ENCODE measurements around the gene EPHA10. TPM values are rescaled to one million over a fixed set of nuclear protein-coding genes. Genes with fewer than 3 reads are reported as not detected.
A peak's percentile ranks its signal among the peaks of the same experiment; 100 is the strongest.

EPHA10 gene
- total RNA-seq, 2 donors from 2014 or later = 0.34 to 0.75 TPM

DNA sequence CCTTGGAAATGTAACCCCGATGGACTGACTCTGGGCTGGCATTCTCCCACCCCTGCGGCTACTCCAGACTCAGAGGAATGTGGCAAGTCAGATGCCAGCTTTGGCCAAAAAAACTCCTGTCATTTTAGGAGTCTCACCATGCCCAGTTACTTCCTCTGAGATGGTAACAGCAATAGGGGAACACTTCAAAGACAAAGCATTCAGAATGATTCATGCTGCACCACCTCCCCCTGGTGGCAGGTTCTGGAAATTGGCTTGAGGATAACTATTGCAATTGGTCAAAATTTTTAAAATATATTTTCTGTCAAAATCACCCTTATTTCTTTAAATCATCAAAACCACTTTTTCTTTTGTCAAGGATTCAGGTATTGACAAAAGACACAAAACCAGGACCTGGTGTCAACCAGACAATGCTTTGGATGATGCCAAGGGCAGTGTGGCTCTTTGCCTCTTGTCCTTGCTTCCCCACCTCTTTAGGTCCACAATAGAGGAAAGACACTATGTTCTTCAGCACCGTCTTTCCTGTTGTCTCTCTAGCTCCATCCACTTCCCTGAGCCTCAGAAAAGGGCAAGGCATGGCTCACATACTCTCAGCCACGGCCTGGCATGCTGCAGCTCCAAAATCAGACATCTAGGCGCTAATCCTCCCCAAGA, 82.5 kb downstream of the EPHA10 start:
- DNase-seq (peak; percentile 53 to 78 (median 53)), ATAC-seq (peak; percentile 86)
- Mint-ChIP-seq H3K27me3 (no peaks in the 10 kb centered on the region), H3K4me1 (peaks cover 8% of the 10 kb centered on the region), H3K27ac (no peak overlapping the region), H3K36me3 (ENCODE audit: low read depth) (peaks cover 4% of the 10 kb centered on the region), H3K4me3 (no peak overlapping the region)
- H3K9me3 ChIP-seq (ENCODE audit: control insufficient read depth, low read length, poor library complexity, severe bottlenecking) = no peaks in the 10 kb centered on the region

DNA sequence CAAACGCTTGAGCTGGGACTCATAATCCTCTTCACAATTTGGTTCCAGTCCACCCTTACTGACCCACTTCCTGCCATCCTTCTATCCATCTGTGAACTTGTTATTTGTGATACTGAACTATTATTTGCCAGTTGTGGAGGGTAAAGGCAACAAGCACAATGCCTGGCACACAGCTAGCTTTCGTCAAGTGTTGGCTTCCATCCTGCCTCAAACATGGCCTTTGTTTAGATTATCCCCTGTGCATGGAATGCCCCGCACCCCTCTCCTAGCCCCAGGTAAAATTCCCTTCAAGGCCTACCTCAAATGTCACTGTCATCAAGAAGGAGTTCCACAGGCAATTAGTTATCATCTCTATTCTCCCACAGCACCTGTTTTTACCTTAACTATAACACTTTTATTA, 84.0 kb downstream of the EPHA10 start:
- Mint-ChIP-seq H3K27ac (no peak overlapping the region), H3K4me1 (peaks cover 12% of the 10 kb centered on the region), H3K4me3 (no peak overlapping the region), H3K27me3 (no peaks in the 10 kb centered on the region), H3K36me3 (ENCODE audit: low read depth) (peaks cover 4% of the 10 kb centered on the region)
- no peaks in the 10 kb centered on the region for H3K9me3 ChIP-seq (ENCODE audit: control insufficient read depth, low read length, poor library complexity, severe bottlenecking)
- ATAC-seq (no peak), DNase-seq (no peak)

- H3K4me3 Mint-ChIP-seq = no peak overlapping the region
- H3K9me3 ChIP-seq (ENCODE audit: control insufficient read depth, low read length, poor library complexity, severe bottlenecking) = no peaks in the 10 kb centered on the region
- no peak overlapping the region for H3K27ac Mint-ChIP-seq
- DNase-seq (no peak), ATAC-seq (no peak)
- H3K36me3 Mint-ChIP-seq (ENCODE audit: low read depth) = no peaks in the 10 kb centered on the region
- peaks cover 24% of the 10 kb centered on the region for H3K4me1 Mint-ChIP-seq
- H3K27me3 Mint-ChIP-seq = no peaks in the 10 kb centered on the region
Measured at GRCh38 chr1:37677808-37678207, 87.1 kb downstream of the EPHA10 start.

GRCh38 chr1:37677143-37677439, 87.8 kb downstream of the EPHA10 start:
- H3K27me3 Mint-ChIP-seq = peaks cover 5% of the 10 kb centered on the region
- no peaks in the 10 kb centered on the region for H3K9me3 ChIP-seq (ENCODE audit: control insufficient read depth, low read length, poor library complexity, severe bottlenecking)
- H3K27ac Mint-ChIP-seq = no peak overlapping the region

DNA sequence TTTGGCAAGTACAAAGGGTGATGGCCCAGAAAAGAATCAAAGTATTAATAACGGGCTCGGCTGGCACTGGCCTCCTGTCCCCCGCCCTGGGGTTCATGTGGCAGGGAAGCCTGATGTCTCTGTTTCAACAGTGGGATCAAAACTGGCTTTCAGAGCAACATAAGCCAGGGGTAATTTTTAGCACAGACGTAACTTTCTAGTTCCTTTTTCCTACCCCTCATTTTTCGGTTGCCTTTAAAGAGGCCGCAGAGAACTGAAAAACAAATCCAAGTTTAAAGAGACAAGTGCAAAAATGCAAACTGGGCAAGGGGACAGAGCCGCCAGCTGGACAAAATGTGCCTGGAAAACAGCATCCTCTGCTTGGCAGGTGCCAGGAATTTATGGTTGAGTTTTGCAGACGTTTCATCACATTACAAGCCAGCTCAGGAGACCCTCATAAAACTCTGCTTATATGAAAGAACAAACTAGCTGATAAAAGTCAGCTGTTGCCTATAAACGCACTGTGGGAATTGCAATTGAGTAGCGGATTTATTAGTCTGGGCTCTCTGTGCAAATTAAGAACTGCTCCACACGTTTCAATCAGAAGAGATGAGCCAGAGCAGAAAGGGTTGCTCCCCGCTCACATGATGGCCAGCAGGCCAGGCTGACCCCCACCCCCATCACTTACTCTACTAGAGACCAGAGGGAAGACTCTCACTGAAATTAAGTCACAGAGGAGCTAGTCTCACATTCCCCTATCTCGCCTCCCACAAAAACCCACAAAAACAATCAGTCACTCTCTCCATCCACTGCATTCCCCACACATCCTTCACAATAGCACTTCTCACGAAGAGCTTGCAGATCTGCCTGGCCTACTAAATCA, 88.4 kb downstream of the EPHA10 start:
- ATAC-seq = no peak
- Mint-ChIP-seq H3K27me3 (peaks cover 8% of the 10 kb centered on the region), H3K4me3 (no peak overlapping the region)

More at GRCh38 chr1:37677143-37677439, 87.8 kb downstream of the EPHA10 start:
- no peak for DNase-seq
- no peaks in the 10 kb centered on the region for H3K36me3 Mint-ChIP-seq (ENCODE audit: low read depth)
- ATAC-seq = no peak
- no peak overlapping the region for H3K4me3 Mint-ChIP-seq
- peaks cover 26% of the 10 kb centered on the region for H3K4me1 Mint-ChIP-seq

DNA sequence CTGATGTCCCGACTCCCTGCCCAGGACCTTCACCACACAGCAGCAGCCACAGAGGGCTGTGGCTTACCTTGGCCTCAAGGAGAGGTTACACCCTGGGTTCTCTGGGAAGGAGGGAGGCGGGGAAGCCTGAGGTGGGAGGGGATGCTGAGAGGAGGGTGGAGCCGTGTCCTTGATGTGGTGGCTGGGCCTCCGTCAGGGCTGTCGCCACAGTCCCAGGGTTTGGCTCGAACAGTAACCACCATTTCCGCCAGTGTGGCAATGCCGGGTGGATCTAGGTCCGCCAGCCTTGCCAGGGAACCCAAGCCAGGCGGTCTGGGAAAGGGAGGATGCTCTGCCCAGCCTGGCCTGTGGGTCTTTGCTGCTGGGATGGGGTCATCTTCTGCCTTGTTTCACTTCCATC, 91.0 kb downstream of the EPHA10 start:
- Mint-ChIP-seq H3K27ac (peak overlapping the region; percentile 61), H3K27me3 (peaks cover 13% of the 10 kb centered on the region), H3K4me1 (peaks cover 28% of the 10 kb centered on the region), H3K4me3 (peak overlapping the region; percentile 81), H3K36me3 (ENCODE audit: low read depth) (no peaks in the 10 kb centered on the region)
- DNase-seq = peak; percentile 46 to 65 (median 65)
- ATAC-seq = peak; percentile 97
- no peaks in the 10 kb centered on the region for H3K9me3 ChIP-seq (ENCODE audit: control insufficient read depth, low read length, poor library complexity, severe bottlenecking)

More for the DNA sequence above, 88.4 kb downstream of the EPHA10 start:
- H3K36me3 Mint-ChIP-seq (ENCODE audit: low read depth) = no peaks in the 10 kb centered on the region
- H3K9me3 ChIP-seq (ENCODE audit: control insufficient read depth, low read length, poor library complexity, severe bottlenecking) = no peaks in the 10 kb centered on the region
- no peak for DNase-seq
- peaks cover 27% of the 10 kb centered on the region for H3K4me1 Mint-ChIP-seq
- no peak overlapping the region for H3K27ac Mint-ChIP-seq

- Mint-ChIP-seq H3K36me3 (ENCODE audit: low read depth) (no peaks in the 10 kb centered on the region), H3K27ac (no peak overlapping the region), H3K4me1 (peaks cover 28% of the 10 kb centered on the region), H3K27me3 (peaks cover 13% of the 10 kb centered on the region), H3K4me3 (peak overlapping the region; percentile 45)
- no peaks in the 10 kb centered on the region for H3K9me3 ChIP-seq (ENCODE audit: control insufficient read depth, low read length, poor library complexity, severe bottlenecking)
- ATAC-seq (no peak), DNase-seq (no peak)
Measured at GRCh38 chr1:37672136-37672870, 92.6 kb downstream of the EPHA10 start.

DNA sequence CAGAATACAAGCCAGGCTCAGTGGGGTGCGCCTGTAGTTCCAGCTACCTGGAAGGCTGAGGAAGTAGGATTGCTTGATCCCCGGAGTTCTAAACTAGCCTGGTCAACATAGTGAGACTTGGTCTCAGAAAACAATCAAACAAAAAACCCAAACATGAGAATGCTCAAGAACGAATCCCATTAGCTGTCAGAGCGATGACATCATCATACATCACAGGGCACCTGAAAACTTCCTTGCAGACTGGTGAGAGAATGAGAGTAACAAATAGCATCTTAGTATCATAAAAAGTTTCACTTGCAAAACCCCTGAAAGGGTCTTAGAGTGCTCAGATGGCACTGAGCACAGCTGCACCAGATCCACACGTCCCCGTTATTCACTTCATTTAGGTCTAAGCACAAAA, 93.7 kb downstream of the EPHA10 start:
- DNase-seq (no peak), ATAC-seq (no peak)
- H3K4me1 Mint-ChIP-seq = peaks cover 24% of the 10 kb centered on the region
- no peaks in the 10 kb centered on the region for H3K9me3 ChIP-seq (ENCODE audit: control insufficient read depth, low read length, poor library complexity, severe bottlenecking)
- H3K36me3 Mint-ChIP-seq (ENCODE audit: low read depth) = no peaks in the 10 kb centered on the region
- H3K4me3 Mint-ChIP-seq = peak overlapping the region; percentile 75
- no peak overlapping the region for H3K27ac Mint-ChIP-seq
- H3K27me3 Mint-ChIP-seq = peaks cover 19% of the 10 kb centered on the region

DNA sequence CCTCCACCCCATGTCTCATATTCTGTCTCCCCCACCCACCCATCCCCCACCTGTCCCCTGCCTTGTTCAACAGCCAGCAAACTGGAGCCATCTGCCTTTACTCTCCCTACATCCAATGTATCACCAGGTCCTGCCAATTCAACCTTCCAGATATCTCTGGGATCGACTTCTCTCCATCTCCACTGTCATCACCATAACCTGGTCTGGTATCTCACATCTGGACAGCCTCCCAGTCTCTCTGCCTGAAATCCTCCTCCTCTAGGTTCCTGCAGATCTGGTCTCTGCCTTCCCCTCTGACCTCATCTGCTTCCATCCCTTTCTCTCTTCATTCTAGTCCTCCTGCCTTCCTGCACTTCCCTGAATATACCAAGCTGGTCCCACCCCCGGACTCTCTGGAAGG, 94.8 kb downstream of the EPHA10 start:
- ATAC-seq = no peak

DNA sequence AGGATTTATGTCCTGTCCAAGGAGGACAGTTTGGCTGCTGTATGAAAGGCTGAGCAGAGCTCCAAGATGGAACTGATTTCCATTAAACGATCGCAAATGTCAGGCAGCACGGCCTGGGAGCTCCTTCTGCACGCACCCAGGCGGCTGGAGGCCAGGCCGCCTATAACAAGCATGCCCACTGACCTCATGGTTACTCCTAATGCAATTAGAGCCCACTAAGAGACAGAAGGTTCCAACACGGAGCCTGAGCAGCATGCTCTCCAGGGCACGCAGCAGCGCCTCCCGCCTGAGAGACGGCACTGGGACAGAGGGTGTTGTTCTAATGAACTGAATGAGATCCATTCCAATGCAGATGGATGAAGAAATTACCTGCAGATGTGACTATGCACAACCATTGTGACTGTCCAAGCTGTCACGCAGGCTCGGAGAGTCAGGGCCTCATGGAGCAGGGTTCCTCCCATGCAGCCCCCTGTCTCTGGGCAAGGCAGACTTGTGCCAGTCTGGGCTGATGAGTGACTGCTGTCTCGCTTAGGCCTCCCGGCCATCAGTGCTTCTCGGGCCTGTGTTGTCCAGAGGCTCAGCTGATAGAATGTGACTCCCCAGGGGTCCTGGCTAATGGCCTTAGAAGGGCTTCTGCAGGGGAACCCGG, 97.8 kb downstream of the EPHA10 start:
- no peaks in the 10 kb centered on the region for H3K9me3 ChIP-seq (ENCODE audit: control insufficient read depth, low read length, poor library complexity, severe bottlenecking)
- no peak overlapping the region for H3K27ac Mint-ChIP-seq
- ATAC-seq (no peak), DNase-seq (no peak)
- no peak overlapping the region for H3K4me3 Mint-ChIP-seq
- H3K27me3 Mint-ChIP-seq = peaks cover 30% of the 10 kb centered on the region
- no peaks in the 10 kb centered on the region for H3K36me3 Mint-ChIP-seq (ENCODE audit: low read depth)
- peaks cover 2% of the 10 kb centered on the region for H3K4me1 Mint-ChIP-seq

More for the DNA sequence above, 94.8 kb downstream of the EPHA10 start:
- no peaks in the 10 kb centered on the region for H3K9me3 ChIP-seq (ENCODE audit: control insufficient read depth, low read length, poor library complexity, severe bottlenecking)
- H3K4me1 Mint-ChIP-seq = peaks cover 18% of the 10 kb centered on the region
- no peaks in the 10 kb centered on the region for H3K36me3 Mint-ChIP-seq (ENCODE audit: low read depth)
- DNase-seq = no peak
- H3K27ac Mint-ChIP-seq = no peak overlapping the region
- H3K4me3 Mint-ChIP-seq = no peak overlapping the region
- H3K27me3 Mint-ChIP-seq = peaks cover 25% of the 10 kb centered on the region

- H3K36me3 Mint-ChIP-seq (ENCODE audit: low read depth) = no peaks in the 10 kb centered on the region
- ATAC-seq (no peak), DNase-seq (no peak)
- H3K27me3 Mint-ChIP-seq = peaks cover 28% of the 10 kb centered on the region
- no peaks in the 10 kb centered on the region for H3K4me1 Mint-ChIP-seq
- H3K4me3 Mint-ChIP-seq = no peak overlapping the region
- H3K9me3 ChIP-seq (ENCODE audit: control insufficient read depth, low read length, poor library complexity, severe bottlenecking) = no peaks in the 10 kb centered on the region
- no peak overlapping the region for H3K27ac Mint-ChIP-seq
Measured at GRCh38 chr1:37666241-37666867, 98.6 kb downstream of the EPHA10 start.
